Tibial artery (tissue), 4 donors: ENCODE measurements around the gene ATP8B4.

Source experiments
- DNase-seq, 2 donors: peaks; one replicate each; pipeline ENCODE4 v3.0.0-alpha.2; 2019
- H3K27ac ChIP-seq, 2 donors: fragments of 200-600 bp; sonication (generic) in 1 of 2; 1 replicate in 1 of 2; 2 replicates in 1 of 2; pipeline ENCODE4 v1.5.1; 2018 to 2019; ENCODE audit warnings: mild to moderate bottlenecking in 1 of 2
- H3K27me3 ChIP-seq, 2 donors: fragments of 200-600 bp; sonication (generic) in 1 of 2; one replicate each; pipeline versions ENCODE4 v1.5.1 to v1.6.0; 2016 to 2019
- H3K36me3 ChIP-seq, 3 donors: fragments of 200-600 bp; sonication (generic) in 2 of 3; one replicate each; pipeline ENCODE4 v1.5.1; 2016 to 2019; ENCODE audit warnings: mild to moderate bottlenecking in 2 of 3
- H3K4me1 ChIP-seq, 4 donors: fragments of 200-600 bp; sonication (generic) in 2 of 4; 1 replicate in 3 of 4; 2 replicates in 1 of 4; pipeline ENCODE4 v1.5.1; 2016 to 2019
- H3K4me3 ChIP-seq, 2 donors: fragments of 200-600 bp; sonication (generic) in 1 of 2; 1 replicate in 1 of 2; 2 replicates in 1 of 2; pipeline ENCODE4 v1.5.1; 2018 to 2019; ENCODE audit warnings: mild to moderate bottlenecking in 2 of 2
- H3K9me3 ChIP-seq, 3 donors: fragments of 200-600 bp; sonication (generic) in 1 of 3; one replicate each; pipeline ENCODE4 v1.5.1; 2016 to 2019
- CTCF ChIP-seq, 2 experiments: fragments of 200-600 bp in 1 of 2; fragments of 450-650 bp in 1 of 2; IDR thresholded peaks; one replicate each; pipeline ENCODE4 v1.5.1; 2017 to 2019; ENCODE audit warnings: antibody characterized with exemption in 2 of 2, mild to moderate bottlenecking in 1 of 2, moderate library complexity in 1 of 2
- intact Hi-C: fragments of 100-400 bp; cut with DNase I; formaldehyde crosslinking; loops from one replicate; pipeline ENCODE4 v1.15.0; 2023; ENCODE audit warnings: low total_unique reads

Gene ATP8B4

GRCh38 chr15:49844390-49844789, 274.6 kb downstream of the ATP8B4 start:
- Histone ChIP-seq H3K36me3 (peaks cover 0 to 3% (median 0%) of the 10 kb centered on the region in 3 donors), H3K4me1 (peaks cover 0 to 27% (median 20%) of the 10 kb centered on the region in 4 donors), H3K27me3 (no peaks in the 10 kb centered on the region), H3K27ac (no peak overlapping the region), H3K4me3 (no peak overlapping the region), H3K9me3 (peaks cover 0 to 5% (median 0%) of the 10 kb centered on the region in 3 donors)
- DNase-seq = no peak
- intact Hi-C loops = loop anchor here (10.0 kb wide), 1 partner anchor 140 kb away; no protein-coding TSS in a partner anchor
- TF ChIP-seq CTCF (IDR thresholded peaks at IDR 0.05) = no peak

DNA sequence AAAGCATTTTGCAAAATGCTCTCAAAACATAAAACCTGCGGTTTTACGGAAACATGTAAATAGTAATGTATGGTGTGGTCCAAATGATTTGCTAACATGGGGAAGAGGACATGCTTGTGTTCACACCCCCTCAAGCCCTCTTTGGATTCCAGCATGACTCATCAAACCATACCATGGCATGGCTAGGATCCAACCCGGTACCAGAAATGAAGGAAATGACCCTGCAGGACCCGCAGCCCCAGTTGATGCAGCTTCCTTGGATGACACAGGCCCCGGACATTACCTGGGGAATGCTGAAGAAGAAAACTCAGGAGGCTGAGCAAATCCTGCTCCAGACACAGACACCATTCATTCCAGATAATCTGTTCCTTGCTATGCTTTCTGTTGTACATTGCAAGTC, 275.3 kb downstream of the ATP8B4 start:
- Histone ChIP-seq H3K27me3 (no peaks in the 10 kb centered on the region), H3K4me1 (peaks cover 0 to 22% (median 17%) of the 10 kb centered on the region in 4 donors), H3K9me3 (peaks cover 0 to 7% (median 0%) of the 10 kb centered on the region in 3 donors), H3K27ac (no peak overlapping the region), H3K36me3 (peaks cover 0 to 3% (median 0%) of the 10 kb centered on the region in 3 donors), H3K4me3 (no peak overlapping the region)
- no peak for TF ChIP-seq CTCF (IDR thresholded peaks at IDR 0.05)
- no peak for DNase-seq
- intact Hi-C loops = loop anchor here (10.0 kb wide), 1 partner anchor 141 kb away; no protein-coding TSS in a partner anchor

- Histone ChIP-seq H3K27me3 (no peaks in the 10 kb centered on the region), H3K9me3 (peaks cover 0 to 10% (median 0%) of the 10 kb centered on the region in 3 donors), H3K4me3 (no peak overlapping the region), H3K4me1 (peaks cover 0 to 7% (median 4%) of the 10 kb centered on the region in 4 donors), H3K36me3 (peaks cover 0 to 3% (median 0%) of the 10 kb centered on the region in 3 donors), H3K27ac (no peak overlapping the region)
- no peak for TF ChIP-seq CTCF (IDR thresholded peaks at IDR 0.05)
- no peak for DNase-seq
- intact Hi-C loops = loop anchor here (10.0 kb wide), 1 partner anchor 143 kb away; no protein-coding TSS in a partner anchor
These were observed 276.9 kb downstream of the ATP8B4 start for GRCh38 chr15:49842031-49842730.

GRCh38 chr15:49832511-49832910, 286.5 kb downstream of the ATP8B4 start:
- intact Hi-C loops = no loop called here
- Histone ChIP-seq H3K27me3 (no peaks in the 10 kb centered on the region), H3K4me3 (no peak overlapping the region), H3K9me3 (no peaks in the 10 kb centered on the region), H3K36me3 (no peaks in the 10 kb centered on the region), H3K4me1 (peaks cover 0 to 7% (median 0%) of the 10 kb centered on the region in 4 donors), H3K27ac (no peak overlapping the region)
- no peak for TF ChIP-seq CTCF (IDR thresholded peaks at IDR 0.05)
- no peak for DNase-seq

DNA sequence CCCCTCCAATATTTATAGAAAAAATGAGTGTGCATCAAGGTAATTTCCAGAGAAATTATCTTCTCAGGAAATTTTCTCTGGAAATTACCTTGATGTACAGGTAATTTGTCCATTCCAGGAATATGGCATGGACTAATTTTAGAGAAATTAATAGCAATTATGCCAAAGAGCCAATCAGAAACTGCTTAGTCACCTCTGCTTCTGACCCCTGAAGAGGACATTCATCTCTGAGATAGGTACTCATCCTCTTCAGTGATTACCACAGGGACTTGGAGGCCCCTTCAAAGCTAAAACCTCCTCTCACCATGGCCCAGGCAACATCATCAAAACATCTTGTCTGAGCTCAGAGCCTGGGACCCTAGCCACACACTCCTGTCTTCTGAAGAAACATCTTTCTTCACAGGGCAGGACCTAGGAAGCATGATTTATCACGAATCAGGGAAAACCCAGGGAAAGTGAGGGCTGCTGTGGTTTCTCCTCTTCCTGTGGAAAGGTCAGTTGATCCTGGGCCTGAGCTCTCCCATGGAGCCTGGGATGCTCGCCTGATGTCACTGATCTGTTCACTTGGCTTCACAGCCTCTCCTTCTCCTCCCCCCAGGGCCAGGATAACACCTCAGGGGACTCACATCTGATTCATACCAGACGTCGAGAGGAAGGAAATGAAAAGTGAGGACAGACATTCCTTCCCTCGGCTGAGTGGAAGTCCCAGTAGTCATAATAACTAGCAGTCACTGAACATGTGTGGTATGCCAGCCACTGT, 287.6 kb downstream of the ATP8B4 start:
- DNase-seq = peak; percentile 63 to 75
- H3K4me3 ChIP-seq = no peak overlapping the region
- H3K4me1 ChIP-seq = peaks cover 0 to 7% (median 0%) of the 10 kb centered on the region in 4 donors
- intact Hi-C loops = no loop called here
- H3K36me3 ChIP-seq = no peaks in the 10 kb centered on the region
- no peak for TF ChIP-seq CTCF (IDR thresholded peaks at IDR 0.05)
- no peaks in the 10 kb centered on the region for H3K9me3 ChIP-seq
- H3K27me3 ChIP-seq = no peaks in the 10 kb centered on the region
- H3K27ac ChIP-seq = no peak overlapping the region
